Thyroid gland (tissue), 4 donors: ENCODE measurements around the gene MED8.

ENCODE experiments used
- CTCF ChIP-seq, 6 experiments: fragments of 200-600 bp in 3 of 6; fragments of 450-650 bp in 3 of 6; sonication (generic) in 3 of 6; IDR thresholded peaks; one replicate each; pipeline ENCODE4 v1.5.1; 2016 to 2019; ENCODE audit warnings: antibody characterized with exemption in 6 of 6, mild to moderate bottlenecking in 2 of 6, inconsistent platforms in 1 of 6, moderate library complexity in 1 of 6
- POLR2A ChIP-seq, 2 donors: fragments of 450-650 bp; IDR thresholded peaks; one replicate each; pipeline ENCODE4 v1.6.1; 2017; ENCODE audit warnings: antibody characterized with exemption in 2 of 2, mild to moderate bottlenecking in 2 of 2, moderate library complexity in 1 of 2

- TF ChIP-seq CTCF (IDR thresholded peaks at IDR 0.05) (peak in 4 of 6 experiments; percentile 24 to 51 (median 36)), POLR2A (IDR thresholded peaks at IDR 0.05) (no peak)
Observed at GRCh38 chr1:43358121-43358745, 31.4 kb downstream of the MED8 start.
